Coronary artery (tissue), 2 donors: Measurements from ENCODE around the gene AUP1.

Experiments
- DNase-seq: peaks from one replicate; pipeline ENCODE4 v3.0.0-alpha.2; 2017; ENCODE audit warnings: low spot score
- H3K27ac ChIP-seq, 2 donors: fragments of 200-600 bp; sonication (generic); one replicate each; pipeline ENCODE4 v1.5.1; 2016 to 2019
- H3K4me3 ChIP-seq: fragments of 200-600 bp; sonication (generic); 2 replicates; pipeline ENCODE4 v1.5.1; 2016; ENCODE audit warnings: mild to moderate bottlenecking, moderate library complexity
- CTCF ChIP-seq: fragments of 200-600 bp; sonication (generic); IDR thresholded peaks from one replicate; pipeline ENCODE4 v1.5.1; 2019; ENCODE audit warnings: antibody characterized with exemption

AUP1 gene

DNA sequence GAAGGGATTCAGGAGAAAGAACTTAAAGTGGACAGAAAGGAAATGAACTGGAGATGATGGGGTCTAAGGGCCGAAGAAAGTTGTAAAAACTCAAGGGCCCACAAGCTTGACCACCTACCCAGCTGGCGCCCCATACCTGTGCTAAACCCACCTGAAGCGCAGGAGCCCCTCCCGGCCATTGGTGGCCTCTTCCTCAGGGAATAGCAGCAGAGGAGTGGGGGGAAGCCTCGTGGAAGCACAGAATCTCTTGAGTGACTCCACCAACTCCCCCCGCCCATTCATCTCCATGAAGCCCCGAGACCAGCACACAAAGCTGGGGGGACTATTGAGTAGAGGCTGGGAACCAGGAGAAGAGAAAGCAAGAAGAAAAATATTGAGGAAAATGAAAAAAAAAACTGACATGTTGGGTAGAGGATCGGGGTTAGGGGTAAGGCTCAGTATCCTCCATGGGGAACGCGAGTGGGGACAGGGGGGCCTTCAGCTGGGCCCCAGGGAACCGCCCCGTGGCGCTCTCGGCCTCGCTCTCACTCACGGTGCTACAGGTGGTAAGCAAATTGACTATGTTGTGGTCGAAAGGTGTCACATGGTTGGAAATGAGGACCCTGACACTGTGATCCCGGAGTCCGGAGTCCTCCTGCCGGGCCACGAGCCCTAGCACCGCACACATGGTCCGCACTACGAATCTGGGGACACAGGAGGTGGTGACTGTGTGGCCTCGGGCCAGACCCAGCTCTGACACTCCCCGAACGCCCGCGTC lies 728 bp downstream of the AUP1 start:
- no peak for TF ChIP-seq CTCF
- Histone ChIP-seq H3K4me3 (peak overlapping the region; percentile 94), H3K27ac (peak overlapping the region; percentile 76 to 92)
- no peak for DNase-seq

DNA sequence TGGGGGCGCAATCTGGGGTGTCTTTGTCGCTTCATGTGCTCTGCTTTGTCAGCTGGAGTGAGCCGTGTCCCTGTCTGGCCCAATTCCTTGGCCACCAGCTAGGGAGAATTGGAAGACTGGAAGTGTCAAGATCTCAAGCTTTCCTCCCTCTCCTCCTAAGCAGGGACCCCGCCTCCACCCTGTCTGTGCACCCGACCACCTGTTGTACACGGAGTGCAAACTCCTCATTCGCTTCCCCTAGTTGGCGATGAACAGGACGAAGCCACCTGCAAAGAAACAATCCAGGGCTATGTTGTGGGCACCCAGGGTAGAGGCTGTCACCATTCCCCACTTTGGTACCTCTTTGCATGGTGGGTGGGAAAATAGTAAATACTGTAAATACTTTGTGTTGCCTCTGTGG lies 1.8 kb downstream of the AUP1 start:
- TF ChIP-seq CTCF: no peak
- no peak overlapping the region for H3K4me3 ChIP-seq
- no peak overlapping the region for H3K27ac ChIP-seq
- DNase-seq: no peak

GRCh38 chr2:74526649-74527230 lies 2.8 kb downstream of the AUP1 start:
- no peak overlapping the region for H3K27ac ChIP-seq
- H3K4me3 ChIP-seq: no peak overlapping the region
- no peak for DNase-seq
- TF ChIP-seq CTCF: no peak

- DNase-seq: no peak
Measured at GRCh38 chr2:74525717-74526648, 3.5 kb downstream of the AUP1 start, which contains the start of gene DQX1. TSS of gene DQX1 (minus strand) at chr2:74526231. CDS start at chr2:74525729, 502 bp downstream.

GRCh38 chr2:74524955-74525716 lies 4.4 kb downstream of the AUP1 start:
- no peak overlapping the region for H3K4me3 ChIP-seq

More at GRCh38 chr2:74525717-74526648, 3.5 kb downstream of the AUP1 start, which contains the start of gene DQX1:
- no peak for TF ChIP-seq CTCF
- Histone ChIP-seq H3K4me3 (no peak within 1 kb of the TSS), H3K27ac (no peak within 1 kb of the TSS)

More at GRCh38 chr2:74524955-74525716, 4.4 kb downstream of the AUP1 start:
- H3K27ac ChIP-seq: no peak overlapping the region
- TF ChIP-seq CTCF: no peak
- no peak for DNase-seq
